Measurements from ENCODE around the gene ZFHX3.

DNA sequence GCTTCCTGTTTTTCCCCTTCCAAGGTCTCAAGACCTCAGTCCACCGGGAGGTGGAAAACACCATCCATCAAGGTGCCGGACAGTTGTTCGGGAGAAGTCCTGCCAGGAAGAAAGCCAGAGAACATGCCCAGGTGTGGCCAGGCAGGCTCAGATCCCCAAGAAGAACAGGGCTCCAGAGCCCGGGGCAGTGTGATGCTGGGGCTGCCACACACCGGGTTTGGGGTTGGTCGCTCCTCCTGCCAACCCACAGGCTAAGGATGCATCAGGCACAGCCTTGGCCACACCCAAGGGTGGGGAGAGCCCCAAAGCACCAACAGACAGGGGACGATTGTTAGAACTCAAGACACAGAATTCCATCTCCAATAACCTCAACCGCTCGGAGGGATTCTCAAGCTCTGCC lies 19.7 kb downstream of the ZFHX3 start:
- TF ChIP-seq, protein P1, sequence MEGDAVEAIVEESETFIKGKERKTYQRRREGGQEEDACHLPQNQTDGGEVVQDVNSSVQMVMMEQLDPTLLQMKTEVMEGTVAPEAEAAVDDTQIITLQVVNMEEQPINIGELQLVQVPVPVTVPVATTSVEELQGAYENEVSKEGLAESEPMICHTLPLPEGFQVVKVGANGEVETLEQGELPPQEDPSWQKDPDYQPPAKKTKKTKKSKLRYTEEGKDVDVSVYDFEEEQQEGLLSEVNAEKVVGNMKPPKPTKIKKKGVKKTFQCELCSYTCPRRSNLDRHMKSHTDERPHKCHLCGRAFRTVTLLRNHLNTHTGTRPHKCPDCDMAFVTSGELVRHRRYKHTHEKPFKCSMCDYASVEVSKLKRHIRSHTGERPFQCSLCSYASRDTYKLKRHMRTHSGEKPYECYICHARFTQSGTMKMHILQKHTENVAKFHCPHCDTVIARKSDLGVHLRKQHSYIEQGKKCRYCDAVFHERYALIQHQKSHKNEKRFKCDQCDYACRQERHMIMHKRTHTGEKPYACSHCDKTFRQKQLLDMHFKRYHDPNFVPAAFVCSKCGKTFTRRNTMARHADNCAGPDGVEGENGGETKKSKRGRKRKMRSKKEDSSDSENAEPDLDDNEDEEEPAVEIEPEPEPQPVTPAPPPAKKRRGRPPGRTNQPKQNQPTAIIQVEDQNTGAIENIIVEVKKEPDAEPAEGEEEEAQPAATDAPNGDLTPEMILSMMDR (IDR thresholded peaks at IDR 0.05; ENCODE audit: low read depth, low read length, missing input control): no peak
- TF ChIP-seq EGR1 (IDR thresholded peaks at IDR 0.05; ENCODE audit: low read depth in 2 of 2): no peak
- TF ChIP-seq MAX (IDR thresholded peaks at IDR 0.05): no peak
- no peak for TF ChIP-seq REST (IDR thresholded peaks at IDR 0.05)
- TF ChIP-seq GABPA (IDR thresholded peaks at IDR 0.05 in 1 of 2, conservative IDR thresholded peaks at IDR 0.05 in 1 of 2): no peak
- no peak for TF ChIP-seq TAF1 (conservative IDR thresholded peaks at IDR 0.05)
- no peak for TF ChIP-seq JUND (IDR thresholded peaks at IDR 0.05)
- TF ChIP-seq ATF3 (IDR thresholded peaks at IDR 0.05): no peak
- TF ChIP-seq YY1 (IDR thresholded peaks at IDR 0.05): no peak
- no peak for TF ChIP-seq RAD21 (IDR thresholded peaks at IDR 0.05)
- TF ChIP-seq FOXA1 (IDR thresholded peaks at IDR 0.05): no peak

Measured in liver (tissue), 3 donors.